Kidney epithelial cell (primary cell): ENCODE measurements around the gene KCNQ1. TPM values are rescaled to one million over a fixed set of nuclear protein-coding genes. Genes with fewer than 3 reads are reported as not detected.

Experiments used
- DNase-seq: peaks from one replicate; pipeline ENCODE4 v3.0.0-alpha.2; 2010; ENCODE audit warnings: low read depth
- H3K27me3 ChIP-seq: 2 replicates; pipeline ENCODE4 v1.6.0; 2011; ENCODE audit warnings: low read length; ENCODE audit not compliant: control insufficient read depth, insufficient read depth
- H3K36me3 ChIP-seq: 2 replicates; pipeline ENCODE4 v1.5.1; 2011; ENCODE audit warnings: low read length; ENCODE audit not compliant: control insufficient read depth, insufficient read depth
- H3K4me3 ChIP-seq: 2 replicates; pipeline ENCODE4 v1.5.1; 2011; ENCODE audit warnings: low read depth, mild to moderate bottlenecking, control low read depth, low read length
- CTCF ChIP-seq: IDR thresholded peaks from 2 replicates; pipeline ENCODE4 v1.5.1; 2011; ENCODE audit warnings: mild to moderate bottlenecking, moderate library complexity, low read length, control low read depth, inconsistent platforms; ENCODE audit not compliant: insufficient read depth, poor library complexity, severe bottlenecking
- total RNA-seq: library from RNA; depleted of rRNA; stranded (reverse); fragments of >200 nt; gene quantifications from 2 replicates; pipeline ENCODE4 v1.2.3, GENCODE V29; 2015

Gene KCNQ1
- total RNA-seq, 1 donor from 2014 or later = 2.3 TPM

GRCh38 chr11:2741377-2742131, 296.7 kb downstream of the KCNQ1 start:
- DNase-seq = no peak
- no peak for TF ChIP-seq CTCF

GRCh38 chr11:2742201-2742600, 297.4 kb downstream of the KCNQ1 start:
- Histone ChIP-seq H3K27me3 (no peaks in the 10 kb centered on the region), H3K36me3 (no peaks in the 10 kb centered on the region), H3K4me3 (no peak overlapping the region)
- no peak for TF ChIP-seq CTCF
- no peak for DNase-seq

More at GRCh38 chr11:2741377-2742131, 296.7 kb downstream of the KCNQ1 start:
- Histone ChIP-seq H3K36me3 (no peaks in the 10 kb centered on the region), H3K27me3 (no peaks in the 10 kb centered on the region), H3K4me3 (no peak overlapping the region)

- Histone ChIP-seq H3K36me3 (no peaks in the 10 kb centered on the region), H3K4me3 (no peak overlapping the region), H3K27me3 (no peaks in the 10 kb centered on the region)
- TF ChIP-seq CTCF = no peak
- no peak for DNase-seq
Observed at GRCh38 chr11:2742611-2743426, 298.0 kb downstream of the KCNQ1 start.

- Histone ChIP-seq H3K4me3 (no peak overlapping the region), H3K36me3 (no peaks in the 10 kb centered on the region), H3K27me3 (peaks cover 2% of the 10 kb centered on the region)
- no peak for TF ChIP-seq CTCF
- no peak for DNase-seq
Observed at GRCh38 chr11:2743427-2744110, 298.8 kb downstream of the KCNQ1 start.

- H3K4me3 ChIP-seq = no peak overlapping the region
- DNase-seq = no peak
- TF ChIP-seq CTCF = no peak
- H3K36me3 ChIP-seq = no peaks in the 10 kb centered on the region
- H3K27me3 ChIP-seq = peaks cover 2% of the 10 kb centered on the region
Observed at GRCh38 chr11:2744166-2744565, 299.4 kb downstream of the KCNQ1 start.
